T-helper 2 cell treated with Interferon-gamma antibody and Interleukin-4, amounts not matched to agents 5 μg/mL and 100 μg/mL, for 36 hours (primary cell): ENCODE results near the gene GFER.

Experiments used
- DNase-seq: peaks from one replicate; pipeline ENCODE4 v3.0.0; 2021; ENCODE audit warnings: low spot score
- H3K27ac Mint-ChIP-seq: one replicate; pipeline ENCODE4 v1.8.0; 2021; ENCODE audit warnings: mild to moderate bottlenecking, mixed read lengths
- H3K27me3 Mint-ChIP-seq: one replicate; pipeline ENCODE4 v1.8.0; 2021; ENCODE audit warnings: low read depth, mixed read lengths
- H3K36me3 Mint-ChIP-seq: one replicate; pipeline ENCODE4 v1.8.0; 2021; ENCODE audit warnings: low read depth, mixed read lengths
- H3K4me1 Mint-ChIP-seq: one replicate; pipeline ENCODE4 v1.8.0; 2021; ENCODE audit warnings: low read depth, mixed read lengths
- H3K4me3 Mint-ChIP-seq: one replicate; pipeline ENCODE4 v1.8.0; 2022; ENCODE audit warnings: mild to moderate bottlenecking, moderate library complexity, mixed read lengths
- H3K9me3 Mint-ChIP-seq: one replicate; pipeline ENCODE4 v1.8.0; 2021; ENCODE audit warnings: mixed read lengths

The GFER gene

GRCh38 chr16:1975432-1976215, 8.4 kb upstream of the GFER start:
- Mint-ChIP-seq H3K4me3 (no peak overlapping the region), H3K9me3 (no peaks in the 10 kb centered on the region), H3K36me3 (peaks cover 9% of the 10 kb centered on the region), H3K4me1 (peaks cover 14% of the 10 kb centered on the region), H3K27ac (no peak overlapping the region), H3K27me3 (peaks cover 5% of the 10 kb centered on the region)
- no peak for DNase-seq

GRCh38 chr16:1976216-1976520, 7.8 kb upstream of the GFER start:
- no peak overlapping the region for H3K4me3 Mint-ChIP-seq
- peaks cover 11% of the 10 kb centered on the region for H3K4me1 Mint-ChIP-seq
- no peaks in the 10 kb centered on the region for H3K9me3 Mint-ChIP-seq
- H3K27ac Mint-ChIP-seq: no peak overlapping the region
- peaks cover 9% of the 10 kb centered on the region for H3K36me3 Mint-ChIP-seq
- DNase-seq: no peak
- peaks cover 10% of the 10 kb centered on the region for H3K27me3 Mint-ChIP-seq

- H3K27ac Mint-ChIP-seq: no peak overlapping the region
- no peaks in the 10 kb centered on the region for H3K9me3 Mint-ChIP-seq
- peaks cover 6% of the 10 kb centered on the region for H3K36me3 Mint-ChIP-seq
- peaks cover 19% of the 10 kb centered on the region for H3K27me3 Mint-ChIP-seq
- DNase-seq: no peak
- H3K4me1 Mint-ChIP-seq: peaks cover 8% of the 10 kb centered on the region
- no peak overlapping the region for H3K4me3 Mint-ChIP-seq
Measured at GRCh38 chr16:1976951-1977874, 6.8 kb upstream of the GFER start.

- no peak overlapping the region for H3K27ac Mint-ChIP-seq
- H3K9me3 Mint-ChIP-seq: no peaks in the 10 kb centered on the region
- no peak for DNase-seq
- peaks cover 25% of the 10 kb centered on the region for H3K27me3 Mint-ChIP-seq
- H3K4me3 Mint-ChIP-seq: no peak overlapping the region
- H3K36me3 Mint-ChIP-seq: peaks cover 6% of the 10 kb centered on the region
- peaks cover 5% of the 10 kb centered on the region for H3K4me1 Mint-ChIP-seq
Measured at GRCh38 chr16:1977875-1978268, 6.1 kb upstream of the GFER start.

DNA sequence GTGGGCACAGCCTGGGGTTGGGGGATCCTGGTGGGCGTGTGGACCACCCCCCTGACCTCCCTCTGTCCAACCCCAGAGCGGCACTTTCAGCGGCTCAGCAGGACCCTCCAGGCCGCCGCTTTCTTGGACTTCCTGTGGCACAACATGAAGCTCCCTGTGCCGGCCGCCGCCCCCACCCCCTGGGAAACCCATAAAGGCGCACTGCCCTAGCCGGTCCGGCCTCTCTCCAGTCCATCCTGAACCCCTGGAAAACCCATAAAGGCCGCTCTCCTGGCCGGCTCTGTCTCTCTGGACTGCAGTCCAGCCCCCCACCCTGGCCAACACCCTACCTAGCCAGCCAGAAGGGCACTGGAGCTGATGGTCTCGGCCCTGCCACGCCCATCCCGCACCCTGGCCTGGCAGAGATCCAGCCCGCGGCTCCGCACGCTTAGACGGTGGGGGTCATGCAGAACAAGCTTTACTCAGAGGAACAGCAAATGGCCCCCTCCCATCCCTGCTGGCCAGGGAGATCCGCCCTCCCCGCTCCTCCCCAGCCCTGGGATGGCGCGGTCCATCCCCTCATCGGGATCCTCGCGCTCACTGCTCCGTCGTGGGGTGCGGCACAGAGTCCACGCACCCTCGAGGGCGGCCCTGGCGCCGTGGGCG, 5.4 kb upstream of the GFER start:
- Mint-ChIP-seq H3K9me3 (no peaks in the 10 kb centered on the region), H3K27me3 (peaks cover 30% of the 10 kb centered on the region), H3K4me1 (peaks cover 4% of the 10 kb centered on the region), H3K36me3 (peaks cover 6% of the 10 kb centered on the region), H3K27ac (no peak overlapping the region), H3K4me3 (no peak overlapping the region)
- no peak for DNase-seq

DNA sequence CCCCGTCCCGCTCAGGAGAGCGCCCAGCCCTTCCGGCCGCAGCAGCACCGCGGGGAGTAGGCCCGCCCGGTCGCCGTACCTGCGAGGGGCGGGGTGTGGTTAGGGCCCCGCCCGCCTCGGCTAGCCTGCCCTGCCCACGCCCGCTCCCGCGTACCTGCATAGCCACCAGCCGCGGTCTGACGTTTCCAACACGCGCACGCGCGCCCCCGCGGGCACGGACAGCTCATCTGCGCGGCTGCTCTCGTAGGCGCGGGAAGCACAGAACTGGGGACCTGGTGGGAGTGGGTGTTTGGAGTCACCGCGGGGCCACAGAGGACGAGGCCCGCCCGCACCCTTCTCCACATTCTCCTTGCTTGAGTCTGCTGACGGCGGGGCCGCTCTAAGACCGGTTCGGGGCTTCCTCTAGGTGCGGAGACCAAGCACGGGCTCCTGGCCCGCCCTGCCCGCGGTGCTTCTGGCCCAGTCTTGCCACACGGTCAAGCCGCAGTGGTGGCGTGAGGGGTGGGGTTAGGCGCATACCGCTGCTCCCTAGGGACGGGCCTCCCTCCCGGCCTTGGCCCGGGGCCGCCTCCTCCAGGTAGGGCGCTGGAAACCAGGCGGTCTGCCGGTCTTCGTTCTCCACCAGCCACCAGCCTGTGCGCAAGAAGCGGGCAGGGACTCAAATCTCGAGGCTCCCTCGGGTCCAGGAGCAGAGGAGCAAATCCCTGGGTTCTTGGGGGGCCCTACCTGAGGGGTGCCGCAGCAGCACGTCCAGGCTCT, 4.5 kb upstream of the GFER start:
- Mint-ChIP-seq H3K4me3 (no peak overlapping the region), H3K9me3 (no peaks in the 10 kb centered on the region), H3K36me3 (peaks cover 6% of the 10 kb centered on the region), H3K4me1 (peaks cover 4% of the 10 kb centered on the region), H3K27ac (no peak overlapping the region), H3K27me3 (peaks cover 30% of the 10 kb centered on the region)
- no peak for DNase-seq

- peaks cover 30% of the 10 kb centered on the region for H3K27me3 Mint-ChIP-seq
- no peak overlapping the region for H3K4me3 Mint-ChIP-seq
- no peaks in the 10 kb centered on the region for H3K9me3 Mint-ChIP-seq
- H3K36me3 Mint-ChIP-seq: peaks cover 7% of the 10 kb centered on the region
- peaks cover 9% of the 10 kb centered on the region for H3K4me1 Mint-ChIP-seq
- DNase-seq: no peak
- H3K27ac Mint-ChIP-seq: no peak overlapping the region
Measured at GRCh38 chr16:1980030-1980769, 3.8 kb upstream of the GFER start.

DNA sequence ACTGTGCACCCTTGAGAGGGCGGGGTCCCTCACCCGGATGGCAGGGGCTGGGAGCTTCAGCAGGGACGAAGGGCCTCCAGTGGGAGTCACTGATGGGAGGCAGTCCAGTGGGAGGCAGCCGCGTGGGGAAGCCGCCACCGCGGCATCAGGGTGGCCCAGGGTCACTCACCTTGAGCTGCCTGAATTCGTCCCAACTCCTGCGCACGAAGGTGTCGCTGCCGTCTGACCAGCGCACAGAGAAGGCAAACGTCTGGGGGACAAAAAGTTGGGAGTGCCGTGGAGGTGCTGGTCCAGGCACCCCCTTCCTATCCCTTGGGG, 3.3 kb upstream of the GFER start:
- no peak for DNase-seq
- peaks cover 12% of the 10 kb centered on the region for H3K4me1 Mint-ChIP-seq
- H3K9me3 Mint-ChIP-seq: no peaks in the 10 kb centered on the region
- H3K27me3 Mint-ChIP-seq: peaks cover 30% of the 10 kb centered on the region
- peaks cover 7% of the 10 kb centered on the region for H3K36me3 Mint-ChIP-seq
- H3K4me3 Mint-ChIP-seq: no peak overlapping the region
- H3K27ac Mint-ChIP-seq: no peak overlapping the region

GRCh38 chr16:1981398-1981836, 2.6 kb upstream of the GFER start, which contains the start of gene NOXO1:
NOXO1 (minus strand) TSS chr16:1981469; CDS start chr16:1981179, 290 bp downstream.
- Mint-ChIP-seq H3K36me3 (peaks cover 6% of the 10 kb centered on the region), H3K27ac (no peak within 1 kb of the TSS), H3K9me3 (no peaks in the 10 kb centered on the region), H3K27me3 (peaks cover 30% of the 10 kb centered on the region), H3K4me1 (peaks cover 12% of the 10 kb centered on the region), H3K4me3 (no peak within 1 kb of the TSS)
- DNase-seq: no peak

- Mint-ChIP-seq H3K27me3 (peaks cover 30% of the 10 kb centered on the region), H3K36me3 (peaks cover 12% of the 10 kb centered on the region), H3K4me1 (peaks cover 12% of the 10 kb centered on the region), H3K27ac (no peak overlapping the region), H3K9me3 (no peaks in the 10 kb centered on the region), H3K4me3 (no peak overlapping the region)
- DNase-seq: no peak
Measured at GRCh38 chr16:1982013-1982433, 2.0 kb upstream of the GFER start.

DNA sequence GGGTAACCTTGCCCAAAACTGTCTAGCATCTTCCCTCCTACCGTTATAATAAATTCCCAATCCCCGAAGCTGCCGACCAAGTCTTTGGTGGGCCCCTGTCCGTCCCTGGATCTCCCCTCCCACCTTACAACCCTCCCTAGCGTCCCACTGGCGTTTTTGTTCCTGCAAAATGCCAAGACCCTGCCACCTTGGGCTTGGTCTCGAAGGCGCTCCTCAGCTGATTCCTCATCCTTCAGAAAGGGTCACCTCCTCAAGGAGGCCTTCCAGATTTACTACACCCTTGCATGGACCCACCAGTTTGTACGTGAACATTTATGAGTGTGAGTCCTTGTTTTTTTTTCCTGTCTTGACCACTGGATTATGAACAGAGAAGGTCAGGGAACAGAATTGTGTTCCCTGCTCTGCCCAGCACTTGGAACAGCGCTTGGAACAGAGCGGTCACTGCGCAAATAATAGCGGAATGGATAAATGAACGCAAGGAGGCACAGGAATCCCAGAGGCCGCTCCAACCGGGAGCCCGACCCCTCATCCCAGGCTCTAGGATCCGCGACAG, 926 bp upstream of the GFER start:
- no peaks in the 10 kb centered on the region for H3K9me3 Mint-ChIP-seq
- H3K36me3 Mint-ChIP-seq: peaks cover 10% of the 10 kb centered on the region
- no peak for DNase-seq
- H3K4me3 Mint-ChIP-seq: peak overlapping the region; percentile 69
- H3K4me1 Mint-ChIP-seq: peaks cover 12% of the 10 kb centered on the region
- no peak overlapping the region for H3K27ac Mint-ChIP-seq
- H3K27me3 Mint-ChIP-seq: peaks cover 30% of the 10 kb centered on the region

DNA sequence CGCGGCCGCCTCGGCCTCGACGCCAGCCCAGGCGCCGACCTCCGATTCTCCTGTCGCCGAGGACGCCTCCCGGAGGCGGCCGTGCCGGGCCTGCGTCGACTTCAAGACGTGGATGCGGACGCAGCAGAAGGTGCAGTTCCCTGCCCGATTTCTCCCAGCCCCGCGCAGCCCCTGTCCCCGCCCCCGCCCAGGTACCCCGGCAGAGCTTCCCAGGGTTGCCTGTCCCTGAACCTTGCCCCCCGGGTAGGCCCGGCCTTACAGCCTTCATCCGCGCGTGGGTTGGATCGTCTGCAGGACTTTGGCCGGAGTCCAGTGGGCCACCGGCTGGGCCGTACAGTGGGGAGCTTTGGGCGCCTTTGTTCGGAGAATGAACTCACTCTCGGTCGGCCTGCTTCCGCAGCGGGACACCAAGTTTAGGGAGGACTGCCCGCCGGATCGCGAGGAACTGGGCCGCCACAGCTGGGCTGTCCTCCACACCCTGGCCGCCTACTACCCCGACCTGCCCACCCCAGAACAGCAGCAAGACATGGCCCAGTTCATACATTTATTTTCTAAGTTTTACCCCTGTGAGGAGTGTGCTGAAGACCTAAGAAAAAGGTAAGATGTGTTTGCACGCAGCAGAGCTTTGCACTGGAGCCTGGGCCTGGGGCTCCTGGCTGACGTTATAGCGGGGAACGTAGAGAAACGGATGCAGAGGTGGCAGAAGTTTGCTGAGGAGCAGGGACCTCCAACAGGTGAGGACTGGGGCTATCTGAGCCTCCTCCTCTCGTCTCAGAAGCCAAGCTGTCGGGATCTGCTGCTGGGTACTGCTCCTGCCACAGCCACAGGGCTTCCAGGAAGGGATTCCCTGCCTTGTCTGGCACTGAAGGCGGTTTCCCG, 593 bp downstream of the GFER start:
- no peak for DNase-seq
- Mint-ChIP-seq H3K9me3 (no peaks in the 10 kb centered on the region), H3K36me3 (peaks cover 10% of the 10 kb centered on the region), H3K4me3 (peak overlapping the region; percentile 86), H3K27ac (peak overlapping the region; percentile 62), H3K4me1 (peaks cover 14% of the 10 kb centered on the region), H3K27me3 (peaks cover 41% of the 10 kb centered on the region)
